ENCODE data around the gene KBTBD13.

KBTBD13 gene

DNA sequence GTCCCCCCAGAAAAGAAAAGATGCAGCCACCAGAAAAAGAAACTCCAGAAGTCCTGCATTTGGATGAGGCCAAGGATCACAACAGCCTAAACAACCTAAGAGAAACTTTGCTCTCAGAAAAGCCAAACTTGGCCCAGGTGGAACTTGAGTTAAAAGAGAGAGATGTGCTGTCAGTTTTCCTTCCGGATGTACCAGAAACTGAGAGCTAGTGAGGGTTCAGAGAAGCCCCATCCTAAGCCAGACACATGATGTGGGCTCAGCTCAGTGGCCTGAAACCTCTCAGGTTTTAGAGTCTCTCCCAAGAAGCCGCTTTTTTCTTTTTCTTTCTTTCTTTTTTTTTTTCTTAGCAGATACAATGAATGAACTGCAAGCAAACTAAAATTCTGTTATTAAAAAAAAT, 23.6 kb upstream of the KBTBD13 start:
- no peak for DNase-seq

DNA sequence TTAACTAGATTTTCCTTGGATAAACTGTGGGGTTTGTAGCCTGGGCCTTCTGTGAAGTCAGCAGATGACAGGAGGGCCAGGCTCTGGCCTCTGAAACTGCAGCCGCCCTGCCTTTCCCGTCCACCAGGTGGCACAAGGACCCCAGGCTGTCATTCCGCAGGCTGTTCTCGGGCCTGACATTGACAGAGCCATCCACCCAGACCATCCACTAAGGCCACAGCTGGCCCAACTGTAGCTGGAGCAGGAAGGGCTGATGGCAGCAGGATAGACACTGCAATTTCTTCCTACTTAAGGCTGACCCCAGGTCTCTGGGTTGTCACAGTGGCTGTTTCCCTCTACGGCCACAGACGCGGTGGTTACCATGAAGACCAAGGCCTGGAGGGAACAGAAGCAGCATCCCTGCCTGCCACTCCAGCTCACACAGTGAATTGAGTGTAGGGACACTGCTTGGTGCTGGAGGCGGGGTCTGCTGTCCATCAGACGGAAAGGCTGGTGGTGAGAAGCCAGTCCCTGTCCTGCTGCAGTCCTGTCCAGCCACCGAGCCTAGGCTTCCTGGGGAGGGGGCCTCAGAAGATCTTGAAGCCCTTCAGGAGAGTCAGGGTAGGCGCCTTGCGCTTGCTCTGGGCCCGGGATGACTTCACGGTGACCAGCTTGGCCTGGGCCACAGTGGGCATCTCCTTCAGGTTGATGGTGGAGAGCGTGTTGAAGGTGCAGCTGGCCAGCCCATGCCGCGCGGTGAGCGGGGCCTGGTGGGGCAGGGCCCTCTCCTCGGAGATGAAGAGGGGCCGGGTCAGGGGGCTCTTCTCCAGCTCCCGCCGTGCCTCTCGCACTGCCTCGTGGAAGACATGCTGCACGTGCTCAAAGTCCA, 22.0 kb upstream of the KBTBD13 start:
- peak; percentile 87 for DNase-seq

DNA sequence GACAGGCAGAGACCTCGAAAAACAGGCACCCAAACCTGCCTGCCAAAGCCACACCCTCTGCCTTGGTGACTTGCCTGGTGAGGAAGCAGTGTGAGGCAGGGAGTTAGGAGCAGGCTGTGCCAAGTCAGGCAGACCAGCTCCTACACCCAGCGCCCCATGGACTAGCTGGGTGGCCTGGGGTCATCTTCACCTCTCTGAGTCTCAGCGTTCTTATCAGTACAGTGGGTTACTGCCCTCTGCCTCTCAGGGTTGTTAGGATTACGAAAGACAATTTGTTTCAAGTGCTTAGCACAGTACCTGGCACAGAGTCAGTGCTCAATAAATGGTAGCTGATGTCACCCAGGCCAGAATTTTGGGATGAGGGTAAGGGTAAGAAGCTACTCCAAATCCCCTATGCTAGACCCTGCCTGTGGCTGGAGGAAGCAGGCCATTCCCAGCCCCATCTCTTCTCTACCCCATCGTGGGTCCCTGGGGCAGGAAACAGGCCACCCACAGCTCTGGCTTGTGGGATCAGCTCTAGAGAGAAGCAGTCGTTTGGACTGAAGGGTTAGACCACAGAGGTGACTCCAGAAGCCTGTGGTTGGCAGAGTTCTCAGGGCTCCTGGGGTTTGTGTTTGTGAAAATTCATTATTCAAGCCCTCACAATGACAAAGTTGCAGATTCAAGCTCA, 21.2 kb upstream of the KBTBD13 start:
- no peak for DNase-seq

DNA sequence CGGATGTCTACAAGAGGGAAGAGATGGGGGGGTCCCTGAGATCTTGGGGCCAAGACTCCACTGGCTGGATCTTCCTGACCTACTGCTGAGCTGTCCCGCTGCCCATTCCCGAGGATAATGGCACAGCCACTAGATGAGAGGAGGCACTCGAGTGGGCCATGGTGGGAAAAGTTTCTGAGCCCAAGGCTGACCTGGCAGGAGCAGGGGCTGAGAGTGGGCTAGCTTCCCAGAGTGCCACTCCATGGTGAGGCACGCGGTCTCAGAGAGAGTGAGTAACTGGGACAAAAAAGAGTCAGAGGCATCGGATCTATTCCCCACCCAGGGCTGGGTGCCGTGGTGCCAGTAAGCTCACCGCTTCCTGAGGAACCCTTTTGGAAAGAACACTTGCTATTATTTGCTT, 20.4 kb upstream of the KBTBD13 start:
- no peak for DNase-seq

DNA sequence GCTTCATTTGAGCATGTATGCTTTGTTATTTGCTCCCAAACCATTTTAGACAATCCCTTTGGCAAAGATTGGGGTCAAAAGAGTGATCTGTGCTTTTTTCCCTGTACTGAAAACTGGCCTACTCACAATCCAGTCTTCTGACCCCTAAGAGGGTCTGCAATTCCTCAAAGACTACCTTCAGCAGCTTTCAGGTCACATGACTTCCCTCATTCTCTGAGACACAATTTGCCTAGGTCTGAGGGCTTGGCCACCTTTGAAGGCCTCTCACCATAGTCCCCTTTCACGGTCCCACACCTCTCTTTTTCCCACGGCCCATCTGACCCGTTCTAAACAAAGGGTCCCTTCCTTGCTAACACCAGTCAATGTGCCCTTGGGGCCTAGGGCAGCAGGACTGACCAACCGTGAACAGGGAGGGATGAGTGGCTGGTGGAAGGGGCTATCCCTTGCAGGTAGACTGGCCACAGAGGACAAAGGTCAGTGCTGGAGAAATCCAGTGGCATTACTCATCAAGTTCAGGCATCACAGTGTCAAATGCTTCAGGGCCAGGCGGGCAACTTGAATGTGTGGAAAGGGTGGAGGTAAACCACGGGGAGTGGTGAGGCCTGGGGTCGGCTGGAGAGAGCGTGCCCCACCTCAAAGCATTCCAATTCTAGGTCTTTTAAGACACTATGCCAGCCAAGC, 19.5 kb upstream of the KBTBD13 start:
- DNase-seq, result no peak

DNA sequence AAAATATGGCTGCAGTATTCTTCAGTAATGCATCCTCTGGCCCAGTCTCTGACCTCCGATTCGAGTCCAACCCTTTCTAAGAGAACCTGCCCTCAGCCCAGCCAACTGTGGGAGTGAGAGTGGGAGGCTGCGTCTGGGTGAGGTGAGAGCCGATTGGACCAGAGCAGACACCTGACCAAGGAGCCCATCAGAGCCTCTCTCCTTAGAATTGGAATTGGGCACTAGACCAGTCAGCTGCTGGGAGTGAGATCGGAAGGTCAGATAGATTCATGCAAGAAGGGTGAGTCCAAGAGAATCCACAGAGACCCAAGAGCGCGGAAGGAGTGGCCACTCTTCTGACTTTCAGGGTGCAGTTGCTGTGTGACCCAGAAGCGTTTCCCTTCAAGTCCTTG, 19.0 kb upstream of the KBTBD13 start:
- no peak for DNase-seq

DNA sequence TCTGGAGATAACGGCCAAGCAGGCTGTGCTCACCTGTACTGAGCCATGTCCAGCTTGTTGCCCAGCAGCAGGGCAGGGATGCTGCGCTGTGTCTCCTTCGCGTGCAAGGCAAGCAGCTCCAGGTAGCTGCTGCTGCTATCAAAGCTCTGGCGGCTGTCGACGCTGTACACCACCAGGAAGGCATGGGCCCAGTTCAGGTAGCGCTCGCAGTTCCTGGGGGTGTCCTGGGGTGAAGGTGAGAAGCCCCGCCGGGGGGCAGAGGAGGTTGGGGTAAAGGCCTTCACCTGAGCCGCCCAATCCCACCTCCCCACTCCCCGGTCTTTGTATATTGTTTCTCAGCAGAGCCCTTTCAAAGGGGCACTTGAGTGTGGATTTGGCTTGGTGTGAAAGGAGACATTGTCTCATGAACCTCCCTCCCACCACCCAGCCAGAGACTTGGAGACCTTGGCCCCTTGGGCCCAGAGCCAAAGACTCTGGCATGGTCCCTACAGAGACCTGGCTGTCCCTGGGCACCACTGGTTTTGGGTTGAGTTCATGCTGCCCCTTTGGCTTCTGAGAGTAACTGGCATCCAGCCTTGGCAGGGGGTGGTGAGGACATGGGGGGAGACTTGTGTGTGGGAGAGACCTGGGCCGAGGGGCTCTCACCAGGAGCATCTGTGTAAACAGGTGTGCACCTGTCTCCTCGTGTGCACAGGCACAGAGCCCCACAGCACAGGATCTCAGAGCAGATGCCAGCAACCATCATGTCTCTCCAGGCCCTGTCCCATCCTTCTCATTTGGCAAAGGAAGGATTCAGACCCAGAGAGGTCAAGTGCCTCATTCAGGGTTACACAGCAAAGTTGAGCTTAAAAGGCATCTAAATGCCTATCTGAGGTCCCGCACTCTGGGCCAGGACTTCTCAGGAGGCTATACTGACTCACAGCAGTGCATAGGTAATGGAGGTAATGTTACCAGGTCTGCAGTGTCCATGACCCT, 17.9 kb upstream of the KBTBD13 start:
- DNase-seq, result no peak

DNA sequence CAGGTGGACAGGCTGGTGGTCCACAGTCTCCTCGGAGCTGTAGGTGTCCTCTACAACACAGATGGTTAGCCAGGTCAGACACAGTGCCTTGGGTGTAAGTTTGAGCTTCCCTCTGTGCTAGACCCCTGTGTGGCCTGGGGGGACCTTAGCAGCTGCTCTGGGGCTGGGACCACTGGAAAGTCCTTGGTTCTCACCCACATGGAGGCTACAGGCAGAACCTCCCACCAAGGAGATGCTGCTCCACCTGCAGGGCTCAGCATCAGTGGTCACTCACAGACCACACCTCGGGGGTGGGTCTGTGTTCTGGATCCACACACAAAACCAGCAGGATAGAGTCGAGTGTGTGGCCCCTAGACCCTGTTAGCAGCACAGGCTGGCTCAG, 17.2 kb upstream of the KBTBD13 start:
- DNase-seq, result no peak

DNA sequence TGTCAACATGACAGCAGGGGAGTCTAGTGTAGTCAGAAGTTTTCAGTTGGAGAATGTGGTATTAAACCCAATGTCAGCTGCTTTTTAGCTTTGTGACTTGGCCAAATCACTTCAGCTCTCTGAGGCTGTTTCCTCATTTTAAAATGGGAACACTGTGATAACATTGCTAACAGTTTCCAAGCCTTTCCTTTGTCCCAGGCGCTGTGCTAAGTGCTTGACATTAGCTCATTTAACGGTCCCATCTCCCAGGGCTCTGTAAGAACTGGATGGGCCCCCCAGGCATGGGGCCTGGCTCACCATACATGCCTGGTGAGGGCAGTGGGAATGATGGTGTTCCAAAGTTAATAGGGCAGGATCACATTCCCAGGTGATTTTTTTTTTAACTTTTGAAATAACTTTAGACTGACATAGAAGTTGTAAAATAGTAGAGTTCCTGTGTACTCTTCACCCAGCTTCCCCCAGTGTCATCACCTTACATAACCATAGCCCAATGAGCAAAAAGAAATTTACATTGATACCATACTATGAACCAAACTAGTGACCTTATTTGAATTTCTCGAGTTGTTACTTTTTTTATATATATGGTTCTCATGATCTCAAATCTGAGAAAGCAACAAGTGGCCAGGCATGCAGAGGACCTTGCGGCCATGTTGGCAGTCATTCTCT, 16.5 kb upstream of the KBTBD13 start:
- DNase-seq, result no peak

DNA sequence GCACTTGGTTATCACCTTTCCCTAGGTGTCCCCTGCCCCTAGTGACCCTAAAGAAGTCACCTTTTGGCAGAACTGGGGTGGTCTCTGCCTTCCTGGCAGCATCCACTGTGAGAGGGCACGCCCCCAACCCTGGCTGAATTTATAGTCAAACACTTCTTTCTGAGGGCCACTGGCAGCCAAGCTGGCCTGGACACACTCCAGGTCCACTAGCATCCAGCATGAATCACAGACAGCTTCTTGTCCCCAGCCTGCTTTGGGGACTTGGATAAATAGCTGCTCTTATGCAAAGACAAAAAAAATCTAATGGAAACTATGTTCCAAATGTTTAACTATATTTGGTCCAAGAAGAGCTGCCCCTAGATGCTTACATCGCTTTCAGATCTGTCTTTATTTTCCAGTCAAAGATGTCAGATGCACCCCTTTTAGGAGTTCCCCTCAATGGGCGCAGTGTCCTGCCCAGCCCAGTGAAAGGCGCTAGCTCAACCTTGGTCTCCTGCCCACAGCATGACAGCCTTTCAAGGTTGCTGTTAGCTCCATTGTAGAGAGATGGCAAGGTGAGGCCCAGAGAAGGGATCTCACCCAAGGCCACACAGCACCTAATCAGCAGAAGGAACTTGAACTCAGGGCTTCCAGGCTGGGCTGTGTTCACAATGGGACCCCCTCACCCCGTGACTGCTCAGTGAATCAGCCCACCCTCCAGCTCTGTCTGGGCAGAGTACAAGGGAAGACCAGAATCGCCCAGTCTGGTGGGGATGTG, 15.7 kb upstream of the KBTBD13 start:
- peak; percentile 53 for DNase-seq

DNA sequence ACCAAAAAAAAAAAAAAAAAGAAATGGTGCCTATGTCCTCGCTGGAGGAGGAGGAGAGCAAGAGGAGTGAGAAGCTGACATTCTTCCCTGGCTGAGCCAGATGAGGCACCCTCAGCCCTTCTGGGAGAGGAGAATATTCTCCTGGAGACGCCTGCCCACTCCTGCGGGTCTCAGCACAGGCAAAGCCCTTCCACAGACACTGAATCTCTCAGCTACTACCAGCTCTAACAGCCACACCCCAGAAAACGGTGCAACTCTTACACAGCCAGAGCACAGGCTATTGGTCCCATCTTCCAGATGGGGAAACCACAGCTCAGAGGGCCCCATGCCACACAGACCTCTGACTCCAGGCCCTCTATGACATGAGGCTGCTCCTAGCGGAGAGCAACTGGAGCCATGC, 14.5 kb upstream of the KBTBD13 start:
- no peak for DNase-seq

DNA sequence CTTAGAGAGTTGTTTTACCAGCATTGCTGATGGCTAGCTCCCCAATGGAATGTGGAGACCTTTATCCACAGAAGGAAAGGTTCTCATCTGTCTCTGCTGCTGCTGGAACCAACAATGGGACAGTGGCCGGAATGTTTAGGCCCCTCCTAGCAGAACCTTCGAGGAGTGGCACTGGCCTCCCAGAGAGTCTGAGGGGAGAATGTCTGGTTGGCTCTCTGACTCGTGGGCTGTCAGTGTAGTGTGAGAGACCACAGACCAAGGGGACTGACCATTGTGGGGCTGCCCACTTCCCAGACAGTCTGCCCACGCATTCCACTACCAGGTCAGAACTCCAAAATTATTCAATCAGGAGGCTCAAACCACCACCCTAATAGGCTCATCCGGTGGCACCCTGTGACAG, 13.8 kb upstream of the KBTBD13 start:
- DNase-seq, result no peak

DNA sequence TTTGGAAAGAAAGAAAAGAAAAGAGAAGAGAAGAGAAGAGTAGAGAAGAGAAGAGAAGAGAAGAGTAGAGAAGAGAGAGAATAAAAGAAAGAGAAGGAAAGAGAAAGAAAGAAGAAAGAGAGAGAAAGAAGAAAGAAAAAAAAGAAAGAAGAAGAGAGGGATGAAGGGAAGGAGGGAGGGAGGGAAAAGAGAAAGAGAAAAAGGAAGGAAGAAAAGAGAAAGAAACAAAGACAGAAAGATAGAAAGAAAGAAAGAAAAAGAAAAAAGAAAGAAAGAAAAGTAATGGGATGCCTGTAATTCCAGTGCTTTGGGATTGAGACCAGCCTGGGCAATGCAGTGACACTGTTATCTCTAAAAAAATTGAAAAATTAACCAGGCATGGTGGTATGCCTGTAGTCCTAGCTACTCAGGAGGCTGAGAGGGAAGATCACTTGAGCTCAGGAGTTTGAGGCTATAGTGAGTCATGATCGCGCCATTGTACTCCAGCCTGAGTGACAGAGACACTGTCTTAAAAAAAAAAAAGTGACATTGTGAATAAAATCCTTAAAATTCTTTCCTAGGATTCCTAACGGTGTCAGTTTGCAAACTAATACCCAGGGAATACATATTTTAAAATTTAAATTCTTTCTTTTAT, 10.4 kb upstream of the KBTBD13 start:
- no peak for DNase-seq

DNA sequence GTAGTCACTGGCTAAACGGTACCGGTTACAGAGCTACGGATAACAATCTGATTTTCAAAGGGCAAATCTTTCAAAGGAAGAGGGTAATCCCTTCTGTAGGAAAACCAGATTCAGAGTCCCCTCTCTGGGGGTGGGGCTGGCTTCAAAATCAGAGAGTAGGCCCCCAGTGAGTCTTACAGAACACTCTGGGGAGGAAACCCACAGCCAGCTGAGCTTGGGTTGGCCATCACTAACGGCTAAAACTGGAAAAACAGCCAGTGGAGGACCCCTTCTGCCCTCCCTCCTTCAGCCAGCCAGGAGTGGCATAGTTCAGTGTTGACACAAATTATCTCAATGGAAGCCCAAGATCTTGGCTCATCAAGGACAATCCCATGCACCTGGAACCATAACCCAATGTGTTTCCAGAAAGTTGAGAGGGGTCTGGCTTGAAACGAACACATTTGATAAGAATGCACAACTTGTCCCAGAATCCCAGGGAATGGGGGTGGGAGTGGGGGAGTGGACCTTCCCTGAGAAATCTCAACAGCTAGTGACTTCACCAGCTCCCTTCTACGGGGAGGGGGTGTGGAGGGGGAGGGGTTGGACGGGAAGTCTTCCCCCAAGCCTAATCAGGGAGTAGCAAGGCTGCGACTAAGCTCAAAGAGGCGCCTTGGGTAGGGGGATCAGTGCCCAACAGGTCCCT, 9.8 kb upstream of the KBTBD13 start:
- peak; percentile 60 for DNase-seq

DNA sequence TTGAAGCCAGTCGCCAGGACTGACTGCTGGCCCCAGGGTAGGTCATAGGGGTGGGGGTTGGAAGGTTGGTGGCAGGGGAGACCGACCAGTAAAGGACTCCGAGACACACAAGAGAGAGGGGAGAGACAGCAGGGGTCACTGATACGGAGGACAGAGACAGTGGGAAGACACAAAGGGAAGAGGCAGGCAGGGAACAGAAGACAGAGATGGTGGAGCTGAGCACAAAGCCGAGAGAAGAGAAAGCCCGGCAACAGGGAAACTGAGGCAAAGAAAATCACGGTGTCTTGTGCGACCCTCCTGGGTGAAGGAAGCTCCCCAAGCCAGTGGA, 9.3 kb upstream of the KBTBD13 start:
- no peak for DNase-seq

DNA sequence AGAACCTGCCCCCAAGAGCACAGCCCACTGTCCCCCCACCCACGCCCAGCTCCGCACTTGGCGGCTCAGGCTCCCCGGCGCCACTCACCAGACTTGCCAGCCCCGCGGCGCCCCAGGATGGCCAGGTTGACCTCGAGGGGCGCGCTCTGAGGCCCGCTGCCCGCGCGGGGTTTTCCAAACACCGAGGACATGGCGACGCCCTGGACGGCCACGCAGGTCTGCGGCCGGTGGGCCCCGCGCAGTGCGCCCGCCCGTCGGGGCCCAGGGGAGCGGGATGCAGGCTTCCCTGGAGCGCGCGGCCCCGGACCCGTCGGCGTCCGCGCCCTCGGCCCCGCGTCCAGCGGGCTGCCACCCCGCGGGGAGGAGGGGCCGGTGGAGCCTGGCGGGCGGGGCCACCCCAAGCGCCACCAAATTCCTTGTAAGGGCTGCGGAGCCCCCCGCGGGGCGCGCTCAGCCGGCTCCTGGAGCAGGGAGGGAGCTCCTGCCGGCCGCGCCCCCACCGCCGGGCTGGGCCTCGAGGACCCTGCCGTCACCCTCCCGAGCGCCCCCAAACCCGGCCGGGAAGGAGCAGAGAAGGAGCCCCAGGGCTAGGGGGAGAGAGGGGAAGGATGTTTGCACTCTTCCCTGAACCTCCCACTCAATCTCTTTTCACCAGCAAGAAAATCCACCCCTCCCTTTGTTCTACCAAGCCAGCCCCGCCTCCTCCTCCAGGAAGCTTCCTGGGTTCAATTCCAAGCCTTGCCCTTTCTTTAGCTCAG, 8.7 kb upstream of the KBTBD13 start, which contains the start of gene RASL12:
Gene RASL12, minus strand, starts transcription at position 347 of the 758 bp plus-strand sequence. Its CDS starts 156 bp downstream, at position 191.
- no peak for DNase-seq

DNA sequence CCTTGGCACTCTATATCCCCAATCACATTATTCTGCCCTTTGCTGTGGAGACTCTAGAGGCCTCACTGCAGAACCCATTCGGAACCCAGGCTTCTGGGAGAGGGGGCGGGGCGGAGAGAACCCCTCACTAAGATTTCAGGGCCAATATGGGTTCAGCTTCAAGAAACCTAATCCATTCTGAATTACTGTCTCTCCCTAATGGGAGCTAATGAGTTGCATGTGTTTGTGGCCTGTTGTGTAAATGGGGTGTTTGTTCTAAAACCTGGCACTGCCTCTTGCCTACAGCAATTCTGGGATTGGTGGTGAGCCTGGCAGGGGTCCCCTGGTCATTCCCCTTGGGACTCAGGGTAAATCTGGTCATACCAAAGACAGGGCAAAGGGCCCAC, 8.2 kb upstream of the KBTBD13 start:
- no peak for DNase-seq

DNA sequence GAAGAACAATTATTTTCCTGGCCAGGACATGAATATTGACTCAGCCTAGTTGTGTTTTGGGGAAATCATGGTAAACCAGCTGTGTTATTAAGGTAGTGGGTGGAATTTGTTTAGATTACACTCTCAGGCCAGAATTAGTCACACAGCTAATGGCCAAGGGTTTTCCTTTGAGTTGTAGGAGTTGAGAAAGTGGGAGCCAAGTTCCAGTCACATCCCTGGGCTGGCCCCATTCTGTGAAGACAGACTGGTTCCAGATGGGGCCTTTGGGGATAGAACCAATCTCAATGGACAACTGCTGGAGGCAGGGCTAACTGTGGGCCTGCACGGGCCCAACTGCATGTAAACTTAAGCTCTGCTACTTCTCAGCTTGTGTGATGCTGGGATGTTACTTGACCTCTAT, 7.4 kb upstream of the KBTBD13 start:
- DNase-seq, result peak; percentile 54

DNA sequence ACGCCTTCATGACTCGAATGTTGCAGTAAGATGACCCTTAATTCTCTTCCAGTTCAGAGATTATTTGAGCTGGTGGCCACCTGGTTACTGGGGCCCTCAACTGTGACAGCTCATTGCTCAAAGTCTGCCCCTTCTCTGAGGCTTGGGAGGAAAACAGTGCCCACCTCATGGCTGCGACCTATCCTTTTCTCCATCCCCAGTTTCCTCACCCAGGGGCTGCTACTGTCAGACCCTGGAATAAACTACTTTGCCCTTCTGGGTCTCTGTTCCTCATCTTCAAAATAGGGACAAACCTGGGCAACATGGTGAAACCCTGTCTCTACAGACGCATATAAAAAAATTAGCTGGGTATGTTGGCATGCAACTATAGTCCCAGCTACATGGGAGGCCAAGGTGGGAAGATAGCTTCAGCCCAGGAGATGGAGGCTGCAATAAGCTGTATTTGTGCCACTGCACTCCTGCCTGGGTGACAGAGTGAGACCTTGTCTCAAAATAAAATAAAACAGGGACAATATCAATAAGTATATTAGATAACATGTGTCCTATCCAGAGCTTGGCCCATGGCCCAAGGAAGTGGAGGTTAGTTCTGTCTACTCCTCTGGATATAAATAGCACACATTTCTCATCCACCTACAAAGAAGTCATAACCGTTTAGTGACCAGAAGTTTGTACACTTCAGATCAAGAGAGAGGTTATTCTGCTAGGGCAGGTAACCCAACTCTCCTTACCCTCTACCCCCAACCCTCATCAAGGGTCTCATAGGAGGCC, 6.6 kb upstream of the KBTBD13 start:
- no peak for DNase-seq
